HG03025 (cell line): ENCODE measurements around the gene MYOM3.

Experiments used
- ATAC-seq: cut with Tn5 transposase; IDR thresholded peaks from one replicate; pipeline ENCODE4 v1.9.1; 2021; ENCODE audit warnings: mild to moderate bottlenecking, moderate library complexity; ENCODE audit not compliant: unreplicated experiment, low FRiP score

The MYOM3 gene

DNA sequence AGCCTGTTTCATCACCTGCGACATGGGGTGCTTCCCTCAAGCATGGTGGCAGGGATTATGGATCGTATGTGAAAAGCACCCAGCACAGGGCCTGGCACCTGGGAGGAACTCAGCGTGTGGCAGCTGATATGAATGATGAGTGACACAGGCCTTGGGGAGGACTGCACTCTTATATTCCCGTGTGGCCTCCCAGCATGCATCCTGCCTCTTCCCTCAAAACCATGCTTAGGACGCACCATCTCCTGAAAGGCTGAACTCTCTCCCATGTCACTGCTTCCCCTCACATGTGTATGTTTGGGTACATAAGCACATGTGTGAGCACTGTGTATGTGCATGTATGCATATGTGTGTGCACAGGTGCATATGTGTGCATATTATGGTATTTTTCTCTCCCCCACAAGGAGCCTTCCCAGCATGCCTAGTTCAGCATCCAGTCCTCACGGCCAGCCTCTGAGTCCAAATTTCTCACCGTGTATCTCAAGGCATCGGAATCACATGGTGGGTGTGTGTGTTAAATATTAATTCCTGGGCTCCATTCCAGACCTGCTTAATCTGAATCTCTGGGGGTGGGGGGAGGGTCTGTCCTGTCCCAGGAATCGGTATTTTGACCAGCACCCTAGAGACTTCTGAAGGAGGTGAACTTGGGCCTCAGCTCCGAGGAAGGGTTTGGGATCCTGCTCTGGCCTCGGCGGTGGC, 12.8 kb downstream of the MYOM3 start:
- no peak for ATAC-seq

DNA sequence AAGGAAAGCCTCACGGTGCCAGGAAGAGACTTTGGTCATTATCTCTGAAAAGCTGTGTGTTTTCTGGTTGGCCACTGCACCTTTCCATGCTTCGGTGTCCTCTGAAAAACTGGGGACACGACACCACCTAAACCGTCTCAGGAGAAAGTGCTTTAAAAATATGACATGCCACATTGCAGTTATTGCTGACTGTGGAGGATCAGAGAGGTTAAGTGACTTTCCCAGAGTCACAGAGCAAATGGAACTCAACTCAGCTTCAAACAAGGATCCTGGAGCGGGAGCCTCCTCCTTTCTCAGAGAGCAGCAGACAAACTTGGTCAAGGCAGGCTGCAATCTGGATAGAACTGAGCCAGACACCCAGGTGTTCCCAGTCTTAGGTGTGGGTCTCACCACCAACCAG, 13.8 kb downstream of the MYOM3 start:
- ATAC-seq, result no peak

DNA sequence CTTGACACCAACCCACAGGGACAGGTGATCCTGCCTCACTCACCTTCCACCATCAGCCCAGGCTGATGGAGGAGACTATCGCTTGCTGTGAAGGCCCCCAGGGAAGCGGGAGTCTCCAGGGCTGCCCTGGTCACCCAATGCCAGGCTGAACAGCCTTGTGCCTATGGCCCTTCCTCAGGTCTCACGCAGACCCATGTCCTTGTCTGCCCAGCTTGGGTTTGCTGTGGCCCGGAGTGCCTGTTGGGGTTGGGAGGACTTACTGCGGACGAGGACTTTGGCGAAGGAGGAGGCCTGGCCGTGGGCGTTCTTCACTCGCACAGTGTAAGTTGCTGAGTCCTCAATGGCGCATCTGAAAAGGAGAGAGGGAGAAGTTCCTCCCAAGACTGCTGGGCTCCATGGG, 14.3 kb downstream of the MYOM3 start:
- ATAC-seq, result no peak

DNA sequence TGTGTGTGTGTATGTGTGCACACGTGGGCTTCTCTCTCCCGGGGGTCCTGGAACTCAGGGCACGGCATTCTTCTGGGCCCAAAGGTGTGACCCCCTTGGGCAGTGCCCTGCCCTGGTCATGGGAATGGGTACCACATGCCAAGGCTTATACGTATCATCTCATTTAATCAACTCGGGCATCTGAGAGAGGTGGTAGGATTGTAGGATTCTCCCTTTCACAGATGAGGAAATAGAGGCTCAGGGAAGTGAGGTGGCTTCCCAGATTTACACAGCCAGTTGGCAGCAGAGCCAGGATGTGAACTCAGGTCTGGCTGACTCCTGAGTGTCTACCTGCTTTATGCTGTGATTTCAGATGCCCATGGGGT, 15.2 kb downstream of the MYOM3 start:
- no peak for ATAC-seq

DNA sequence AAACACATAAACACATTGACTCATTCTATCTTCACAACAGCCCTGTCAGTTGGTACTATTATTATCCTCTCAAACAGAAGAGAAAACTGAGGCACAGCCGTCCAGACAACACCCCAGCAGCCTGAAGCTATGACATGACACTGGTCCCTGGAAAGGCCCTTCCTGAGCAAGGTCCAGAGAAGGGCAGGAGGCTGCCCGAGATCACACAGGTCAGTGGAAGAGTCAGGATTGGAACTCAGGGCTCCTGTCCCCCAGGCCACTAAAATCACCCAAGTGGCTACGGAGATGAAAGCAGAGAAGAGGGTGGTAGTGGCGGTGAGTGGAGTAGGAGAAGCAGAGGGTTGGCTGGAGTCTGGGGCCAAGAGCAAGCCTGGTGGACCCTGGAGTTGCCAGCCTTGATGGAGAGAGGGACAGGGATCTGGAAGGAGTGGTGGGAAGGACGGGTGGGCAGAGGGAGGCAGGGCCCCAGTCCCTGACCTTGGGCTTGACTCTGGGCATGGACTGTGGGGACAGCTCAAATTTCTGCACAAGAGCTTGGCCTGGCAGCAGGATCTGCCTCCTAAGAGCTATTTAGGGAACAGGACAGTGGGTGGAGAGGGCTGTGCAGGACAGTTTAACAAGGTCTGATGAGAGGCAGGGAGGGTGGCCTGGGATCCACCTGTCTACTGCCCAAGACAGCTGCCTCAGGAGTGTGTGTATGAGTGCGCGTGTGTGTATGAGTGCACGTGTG, 15.8 kb downstream of the MYOM3 start:
- ATAC-seq, result no peak

DNA sequence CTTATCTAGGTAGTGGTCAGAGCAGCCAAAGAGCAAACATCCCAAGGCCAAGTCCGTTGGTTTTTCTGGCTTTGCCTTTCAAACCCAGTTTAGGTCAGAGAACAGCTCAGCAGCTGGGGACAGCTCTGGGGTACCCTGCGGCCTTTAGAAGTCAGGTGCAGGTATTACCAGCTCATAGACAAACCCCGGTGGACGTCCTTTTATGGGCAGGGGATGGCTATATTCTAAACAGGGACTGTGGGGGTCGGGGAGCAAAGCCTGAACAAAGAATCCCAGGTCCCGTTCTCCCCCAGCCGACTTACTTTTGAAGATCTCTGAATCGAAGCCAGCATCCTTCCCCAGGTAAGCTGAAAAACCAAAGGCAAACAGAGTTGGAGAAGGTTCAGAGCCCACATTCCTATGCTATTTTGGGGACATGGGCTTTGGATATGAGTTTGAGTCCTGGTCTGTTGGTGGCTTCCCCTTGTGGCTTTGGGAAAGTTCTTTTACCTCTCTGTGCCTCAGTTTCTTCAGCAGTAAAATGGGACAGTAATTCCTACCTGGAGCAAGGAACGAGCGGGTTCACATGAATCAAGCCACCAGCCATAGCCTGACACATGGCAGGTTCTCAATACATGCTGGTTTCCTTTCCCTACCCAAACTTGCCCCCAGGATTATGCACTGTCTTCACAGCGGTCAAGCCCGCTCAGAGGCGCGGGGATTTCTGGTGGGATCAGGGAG, 16.6 kb downstream of the MYOM3 start:
- no peak for ATAC-seq

DNA sequence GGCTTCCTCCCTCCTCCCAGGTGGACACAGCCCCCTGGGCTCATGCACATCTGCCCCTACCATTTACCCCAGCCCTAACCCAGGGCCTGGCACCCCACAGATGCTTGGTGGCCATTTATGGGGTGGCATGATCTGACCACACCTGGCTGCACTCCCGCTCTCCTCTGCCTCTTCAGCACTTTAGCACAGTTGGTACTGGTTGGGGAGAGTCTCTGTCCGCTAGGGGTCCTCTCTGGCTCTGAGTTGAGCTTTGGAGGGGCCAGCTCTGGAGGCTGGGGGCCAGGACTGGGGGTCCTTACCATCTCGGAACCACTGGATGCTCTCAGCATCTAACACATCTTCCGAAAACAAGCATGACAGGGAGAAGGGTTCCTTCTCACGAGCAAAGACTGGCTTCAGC, 17.4 kb downstream of the MYOM3 start:
- no peak for ATAC-seq

DNA sequence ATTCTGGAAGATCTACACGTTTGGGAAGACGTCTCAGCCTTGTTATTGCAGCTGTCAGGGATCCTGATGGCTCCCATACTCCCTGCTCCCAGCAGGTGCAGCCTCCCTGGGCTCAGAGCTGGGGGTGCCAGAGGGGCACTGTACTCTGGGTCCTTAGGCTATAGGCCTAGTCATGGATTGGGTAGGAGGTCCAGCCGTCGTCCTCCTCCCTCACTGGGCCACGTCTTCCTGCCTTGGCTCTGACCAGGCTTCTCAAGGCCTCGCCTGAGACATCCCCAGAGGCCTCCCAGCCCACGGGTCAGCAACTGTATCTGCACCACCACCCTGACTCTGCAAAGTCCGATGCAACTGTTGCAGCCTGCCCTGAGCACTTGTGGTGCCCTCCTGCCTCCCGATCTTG, 18.2 kb downstream of the MYOM3 start:
- ATAC-seq, result no peak

DNA sequence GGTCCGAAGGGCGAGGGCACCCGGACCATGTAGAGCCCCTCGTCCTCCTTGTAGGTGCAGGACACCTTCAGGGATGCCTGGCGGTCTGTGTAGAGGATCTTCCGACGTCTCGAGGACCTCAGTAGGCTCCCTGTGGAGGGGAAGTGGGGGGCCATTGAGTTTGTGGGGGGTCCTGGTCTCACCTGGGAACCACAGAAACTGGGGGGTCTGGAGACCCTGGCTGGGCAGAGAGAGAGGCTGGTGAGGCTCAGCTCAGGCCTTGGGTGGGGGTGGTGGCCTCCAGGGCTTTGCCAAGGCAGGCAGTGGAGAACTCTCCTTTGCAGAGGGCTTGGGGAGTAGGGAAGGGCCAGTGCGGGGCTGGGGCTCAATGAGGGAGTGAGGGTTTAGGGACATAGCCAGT, 19.0 kb downstream of the MYOM3 start:
- ATAC-seq, result no peak

DNA sequence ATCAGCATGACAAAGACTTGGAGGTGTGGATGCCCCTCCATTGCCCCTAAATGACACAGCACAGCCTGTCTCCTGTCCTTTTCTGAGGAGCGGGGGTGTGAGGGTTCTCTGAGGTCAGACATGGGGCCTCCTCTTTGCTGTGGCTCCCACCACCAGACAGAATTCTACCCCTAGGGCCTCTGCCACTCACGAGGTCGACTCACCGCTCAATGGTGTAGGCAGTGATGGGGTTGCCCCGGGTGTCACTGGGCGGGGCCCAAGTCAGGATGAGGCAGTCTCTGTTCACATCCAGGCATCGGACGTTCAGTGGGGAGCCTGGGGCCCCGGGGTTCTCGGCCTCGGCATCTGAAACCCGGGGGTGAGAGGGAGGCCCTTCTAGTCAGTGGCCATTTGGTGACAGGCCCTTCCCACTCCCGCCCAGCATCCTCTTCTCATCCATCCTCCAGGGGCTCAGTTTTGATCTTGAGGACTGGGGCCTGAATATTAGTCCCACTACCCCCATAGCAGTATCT, 19.9 kb downstream of the MYOM3 start:
- ATAC-seq, result no peak

DNA sequence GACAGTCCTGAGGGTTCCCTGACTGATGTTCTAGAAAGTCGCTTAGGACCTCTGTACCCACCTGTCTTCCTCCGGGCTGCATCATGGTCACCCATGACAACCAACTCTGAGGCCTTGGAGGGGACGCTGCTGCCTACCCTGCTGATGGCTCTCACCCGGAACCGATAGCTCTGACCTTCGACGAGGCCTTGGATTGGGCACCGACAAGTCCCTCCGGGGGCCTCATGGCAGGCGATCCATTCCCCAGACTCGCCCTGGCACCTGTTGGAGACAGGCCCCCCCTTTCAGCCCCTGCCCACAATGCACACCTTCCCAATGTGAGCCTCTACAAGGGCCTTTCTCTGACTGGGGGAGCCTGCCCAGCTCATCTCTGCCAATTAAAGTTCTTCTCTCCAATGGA, 21.2 kb downstream of the MYOM3 start:
- no peak for ATAC-seq

DNA sequence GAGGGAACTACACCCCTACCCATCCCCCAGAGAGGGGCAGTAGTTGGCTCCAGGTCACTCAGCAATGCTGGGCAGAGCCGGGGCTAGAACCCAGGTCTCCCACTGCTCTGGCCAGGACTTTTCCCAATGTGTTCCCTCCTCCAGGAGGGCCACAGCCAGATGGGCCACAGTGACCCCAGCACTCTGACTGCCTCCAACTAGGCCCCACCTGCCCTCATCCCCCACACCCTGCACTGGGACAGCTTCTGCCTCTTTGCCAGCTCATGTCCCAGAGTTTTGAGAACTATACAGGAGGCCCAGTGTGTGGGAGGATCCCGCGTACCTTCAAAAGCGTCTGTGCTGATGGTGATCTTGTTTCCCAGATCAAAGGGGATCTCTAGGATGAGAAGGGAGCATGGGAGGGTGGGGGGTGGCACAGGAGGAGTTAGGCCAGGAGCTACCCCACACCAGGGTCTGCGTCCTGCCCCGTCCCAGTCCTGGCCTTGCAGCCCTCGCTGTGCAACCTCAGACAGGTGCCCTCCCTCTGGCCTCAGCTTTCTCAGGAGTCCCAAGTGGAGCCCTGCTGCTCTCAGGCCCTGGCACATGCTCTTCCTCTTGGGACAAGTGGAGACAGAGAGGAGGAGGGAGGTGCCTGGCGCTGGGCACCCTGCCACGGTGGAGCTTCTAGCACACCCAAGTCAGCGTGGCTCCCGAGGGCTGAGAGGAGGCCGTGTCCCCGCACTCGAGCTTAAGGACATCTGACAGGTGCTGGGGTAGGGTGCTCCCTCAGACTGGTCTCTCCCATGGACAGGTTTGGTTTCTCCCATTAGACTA, 22.0 kb downstream of the MYOM3 start:
- no peak for ATAC-seq

DNA sequence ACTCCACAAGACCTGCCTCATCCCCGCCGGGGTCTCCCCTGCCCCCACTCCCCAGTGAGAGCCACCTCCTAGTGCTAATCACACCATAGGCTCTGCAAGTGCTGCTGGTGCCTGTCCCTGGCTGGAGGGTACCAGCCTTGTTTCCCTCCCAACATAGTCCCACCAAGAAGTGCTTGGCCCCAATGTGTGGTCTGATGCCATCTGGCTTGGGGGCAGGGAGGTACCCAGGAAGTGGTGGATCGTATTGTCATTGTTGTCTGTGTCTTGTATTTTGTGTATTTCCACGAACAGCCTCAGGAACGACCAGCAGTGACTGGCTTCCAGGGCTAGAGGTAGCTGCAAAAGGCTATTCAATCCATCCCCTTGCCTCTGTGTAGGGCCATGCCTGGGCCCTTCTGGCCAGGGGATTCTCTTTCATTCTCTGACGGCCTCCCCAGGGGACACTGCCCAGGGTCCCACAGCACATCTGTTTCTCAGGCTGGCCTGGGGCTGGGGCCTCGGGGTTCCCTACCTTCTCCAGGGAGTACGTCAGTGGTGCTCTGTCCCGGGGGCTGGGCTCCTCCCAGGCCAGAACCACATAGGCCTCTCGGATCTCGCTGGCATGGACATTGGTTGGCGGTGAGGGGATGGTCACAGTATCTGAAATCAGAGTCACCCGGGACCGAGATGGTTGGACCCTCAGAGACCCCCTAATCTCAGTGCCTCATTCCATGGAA, 22.8 kb downstream of the MYOM3 start:
- no peak for ATAC-seq

DNA sequence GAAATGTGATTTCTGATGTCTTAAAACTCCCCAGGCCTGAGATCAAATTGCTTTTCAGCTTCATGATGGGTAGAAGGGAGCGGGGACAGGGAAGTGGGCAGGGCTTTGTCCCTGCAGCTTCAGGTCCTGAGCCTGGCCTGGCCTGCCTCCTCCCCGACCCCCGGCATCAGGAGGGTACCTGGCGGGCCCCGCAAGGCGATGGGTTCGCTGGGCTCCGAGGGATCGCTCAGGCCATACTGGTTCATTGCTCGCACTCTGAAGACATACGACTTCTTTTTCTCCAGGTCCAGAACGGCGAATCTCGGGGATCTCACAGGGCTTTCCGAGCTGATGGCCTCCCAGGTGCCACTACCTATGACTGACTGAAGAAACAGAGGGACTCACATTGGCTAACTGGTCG, 25.5 kb downstream of the MYOM3 start:
- ATAC-seq, result no peak

DNA sequence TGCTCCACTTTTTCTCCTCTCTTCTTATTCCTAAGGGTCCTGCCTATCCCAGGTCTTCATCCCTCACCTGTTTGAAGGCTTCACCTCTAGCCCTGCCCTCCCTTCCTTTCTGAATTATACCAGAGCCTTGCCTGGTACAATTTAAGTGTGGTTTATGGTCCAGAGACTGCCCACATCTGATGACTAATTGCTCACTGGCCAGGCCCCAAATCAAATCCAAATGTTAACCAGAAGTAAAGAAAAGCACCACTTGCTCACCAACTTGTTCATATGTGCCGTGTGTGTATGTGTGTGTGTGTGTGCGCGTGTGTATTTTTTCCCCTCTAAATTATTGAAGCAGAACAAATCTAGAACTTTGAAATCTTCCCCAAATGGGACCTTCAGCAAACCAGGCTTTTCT, 26.4 kb downstream of the MYOM3 start:
- no peak for ATAC-seq

DNA sequence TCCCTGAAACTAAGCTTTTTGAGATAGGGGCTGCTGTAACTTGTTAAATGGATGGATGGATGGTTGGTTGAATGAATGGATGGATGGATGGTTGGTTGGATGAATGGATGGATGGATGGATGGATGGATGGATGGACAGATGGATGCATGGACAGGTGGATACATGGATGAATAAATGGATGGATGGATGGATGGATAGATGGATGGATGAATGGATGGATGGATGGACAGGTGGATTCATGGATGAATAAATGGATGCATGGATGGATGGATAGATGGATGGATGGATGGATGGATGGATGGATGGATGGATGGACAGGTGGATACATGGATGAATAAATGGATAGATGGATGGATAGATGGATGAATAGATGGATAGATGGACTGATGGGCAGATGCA, 26.9 kb downstream of the MYOM3 start:
- no peak for ATAC-seq

DNA sequence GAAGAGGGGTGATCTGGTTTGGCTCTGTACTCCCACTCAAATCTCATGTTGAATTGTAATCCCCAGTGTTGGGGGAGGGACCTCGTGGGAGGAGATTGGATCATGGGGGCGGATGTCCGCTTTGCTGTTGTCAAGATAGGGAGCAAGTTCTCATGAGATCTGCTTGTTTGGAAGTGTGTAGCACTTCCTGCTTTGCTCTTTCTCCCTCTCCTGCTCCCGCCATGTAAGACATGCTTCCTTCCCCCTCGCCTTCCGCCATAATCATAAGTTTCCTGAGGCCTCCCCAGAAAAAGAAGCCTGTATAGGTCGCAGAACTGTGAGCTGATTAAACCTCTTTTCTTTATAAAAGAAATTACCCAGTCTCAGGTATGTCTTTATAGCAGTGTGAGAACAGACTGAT, 27.9 kb downstream of the MYOM3 start:
- no peak for ATAC-seq

DNA sequence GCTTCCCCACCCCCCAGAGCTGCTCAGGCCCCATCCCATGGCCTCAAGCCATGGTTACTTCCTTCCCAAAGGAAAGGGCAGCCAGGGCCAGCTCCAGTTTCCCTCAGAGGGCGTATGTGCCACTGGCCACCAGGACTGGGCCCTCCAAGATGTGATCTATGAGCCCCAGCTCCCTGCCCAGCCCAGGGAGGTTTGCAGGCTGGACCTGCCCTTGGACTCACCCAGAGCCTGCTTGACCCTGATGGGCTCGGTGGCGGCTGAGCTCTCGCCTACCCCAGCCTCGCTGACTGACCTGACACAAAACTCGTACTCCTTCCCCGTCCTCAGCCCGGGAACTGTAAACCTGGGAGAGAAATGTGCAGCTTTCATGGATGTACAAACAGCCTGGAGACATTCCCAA, 29.6 kb downstream of the MYOM3 start:
- no peak for ATAC-seq

DNA sequence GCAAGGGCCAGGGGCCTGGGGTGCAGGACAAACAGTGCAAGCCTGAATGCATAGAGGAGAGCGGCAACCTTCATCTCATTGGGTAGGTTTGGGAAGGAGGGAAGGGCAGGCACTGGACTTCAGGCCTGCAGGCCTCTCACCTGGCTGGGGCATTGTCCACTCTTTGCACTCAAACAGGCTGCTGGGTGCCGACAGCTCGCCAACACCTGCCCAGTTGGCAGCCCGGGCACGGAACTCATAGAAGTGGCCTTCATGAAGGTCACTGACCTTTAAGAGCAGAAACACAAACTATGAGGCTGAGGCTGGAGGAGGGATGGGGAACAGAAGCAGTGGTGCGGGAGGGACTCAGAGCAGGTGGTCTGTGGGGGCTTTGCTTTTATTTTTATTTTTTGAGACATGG, 30.7 kb downstream of the MYOM3 start:
- no peak for ATAC-seq

DNA sequence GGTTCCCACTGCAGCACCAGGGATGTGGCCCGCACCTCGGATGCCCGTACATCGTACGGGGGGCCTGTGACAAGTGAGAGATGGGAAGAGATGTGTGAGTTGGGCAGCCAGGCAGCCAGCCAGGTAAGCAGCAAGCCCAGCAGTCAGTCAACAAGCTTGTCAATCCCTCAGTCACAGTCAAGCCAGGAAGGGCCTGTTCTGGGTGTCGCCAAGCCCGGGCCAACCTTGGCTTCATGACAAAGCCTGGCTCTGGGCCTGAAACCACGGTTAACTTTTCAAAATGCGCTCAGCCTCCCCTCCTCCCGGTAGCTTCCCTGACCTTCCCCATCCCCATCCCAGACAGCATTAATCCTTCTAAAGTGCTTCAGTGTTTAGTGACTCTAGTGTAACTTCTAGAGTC, 31.8 kb downstream of the MYOM3 start:
- ATAC-seq, result no peak
